Renal pelvis (tissue), 4 donors: ENCODE results near the gene DGCR2. TPM values are rescaled to one million over a fixed set of nuclear protein-coding genes. Genes with fewer than 3 reads are reported as not detected.
"Not testable (repeated sequence)": the region's sequence is repeated elsewhere in the genome, so short reads cannot be mapped to it uniquely, and the experiment has no call there.

Source experiments
- DNase-seq: peaks from one replicate; pipeline ENCODE4 v3.0.0-alpha.2; 2013
- polyA plus RNA-seq, 3 donors: library from polyadenylated mRNA; unstranded; fragments of 120-200 nt; gene quantifications; one replicate each; pipeline ENCODE4 v1.2.1, GENCODE V29; 2013; ENCODE audit not compliant: insufficient read length in 3 of 3

Gene DGCR2
- polyA plus RNA-seq, 3 donors: 75.2 to 88.1 (median 81.3) TPM

DNA sequence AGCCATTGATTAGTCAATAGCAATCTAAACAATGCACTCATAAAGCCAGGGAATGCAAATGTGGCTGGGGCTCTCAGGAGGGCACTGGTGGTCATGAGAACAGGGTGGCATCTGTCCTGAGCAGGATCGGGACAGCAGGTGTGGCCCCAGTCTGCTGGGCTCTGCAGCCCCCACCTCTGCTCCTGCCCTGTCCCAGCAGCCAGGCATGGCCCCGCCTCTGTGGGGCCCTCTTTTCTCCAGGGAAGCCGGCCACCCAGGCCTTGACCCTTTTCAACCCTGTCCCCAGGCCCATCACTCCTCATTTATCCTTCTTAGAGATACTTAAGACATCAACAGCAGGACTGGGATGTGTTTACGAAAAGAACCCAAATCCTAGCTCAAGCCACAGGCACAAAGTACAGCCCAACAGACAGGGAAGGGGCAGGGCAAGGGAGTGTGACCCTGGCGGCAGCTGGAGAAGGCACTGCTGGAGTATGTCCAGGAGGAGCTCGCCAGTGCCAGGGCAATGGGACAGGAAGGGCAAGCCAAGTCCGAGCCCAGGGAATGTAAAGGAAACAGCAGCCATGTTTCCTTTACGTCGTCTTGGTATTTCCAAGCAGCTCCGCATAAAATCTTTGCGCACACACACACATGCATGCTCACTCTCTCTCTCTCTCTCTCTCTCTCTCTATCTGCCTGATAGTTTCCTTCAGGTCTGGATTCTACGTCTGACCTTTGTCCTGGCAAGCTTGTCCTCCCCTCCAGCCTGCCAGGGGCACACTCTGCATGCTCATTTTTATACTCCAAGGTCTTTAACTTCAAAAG lies 59.9 kb downstream of the DGCR2 start:
- no peak for DNase-seq

DNA sequence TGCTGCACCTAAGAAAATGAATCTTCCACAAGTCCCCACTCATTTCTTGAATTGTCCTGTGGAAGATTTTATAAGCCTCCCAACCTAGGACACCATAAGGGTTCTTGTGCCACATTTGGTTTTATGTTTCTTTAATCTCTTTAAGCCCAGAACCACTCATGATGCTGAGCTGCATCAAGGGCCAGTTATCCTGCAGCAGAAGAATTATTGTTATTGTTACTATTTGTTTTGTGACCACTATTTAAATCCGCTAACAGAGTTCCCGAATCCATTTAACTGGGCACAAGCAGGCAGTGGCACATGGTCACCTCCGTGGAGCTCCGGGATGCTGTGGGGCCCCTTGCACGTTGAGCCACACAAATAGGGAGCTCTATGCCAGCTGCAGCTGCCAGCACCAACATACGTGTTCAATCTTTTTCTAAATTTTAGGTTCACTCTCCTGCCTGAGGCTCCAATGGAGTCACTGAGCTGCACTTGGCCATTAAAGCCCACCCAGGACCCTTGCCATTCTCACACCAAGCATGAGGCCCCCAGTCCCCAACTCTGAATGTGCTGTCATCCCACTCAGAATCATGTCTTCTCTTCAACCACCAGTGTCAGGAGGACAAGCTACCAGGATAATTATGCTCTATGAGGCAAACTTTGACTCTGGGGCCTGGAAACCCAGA lies 60.6 kb downstream of the DGCR2 start:
- no peak for DNase-seq

DNA sequence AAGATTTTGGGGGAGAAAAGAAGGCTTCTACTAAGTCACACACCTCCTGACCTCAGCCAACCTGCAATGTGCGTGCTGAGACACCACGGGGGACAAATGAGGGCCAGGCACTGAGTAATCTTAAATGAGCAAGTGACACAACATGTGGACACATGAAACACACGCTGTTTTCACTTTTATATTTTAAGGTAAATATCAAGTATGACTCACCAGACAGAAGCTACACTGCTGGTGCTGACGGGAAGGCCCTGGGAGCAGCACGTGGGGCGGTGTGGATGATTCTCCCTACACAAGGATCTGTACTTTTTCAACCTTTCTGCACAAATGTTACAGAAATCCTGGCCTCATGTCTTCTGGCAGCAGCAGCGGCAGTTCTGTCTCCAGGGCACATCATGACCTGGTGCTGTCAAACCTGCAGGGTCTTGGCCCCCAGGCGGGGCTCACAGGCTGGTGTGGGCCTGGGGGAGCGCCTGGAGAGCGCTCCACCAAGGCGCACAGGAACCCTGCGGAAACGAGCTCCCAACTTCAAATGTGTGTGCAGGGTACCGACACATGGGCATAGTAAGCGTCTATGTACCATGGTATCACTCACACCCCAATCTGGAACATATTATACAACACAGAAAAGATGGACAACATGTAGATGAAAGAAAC lies 61.7 kb downstream of the DGCR2 start:
- no peak for DNase-seq

DNA sequence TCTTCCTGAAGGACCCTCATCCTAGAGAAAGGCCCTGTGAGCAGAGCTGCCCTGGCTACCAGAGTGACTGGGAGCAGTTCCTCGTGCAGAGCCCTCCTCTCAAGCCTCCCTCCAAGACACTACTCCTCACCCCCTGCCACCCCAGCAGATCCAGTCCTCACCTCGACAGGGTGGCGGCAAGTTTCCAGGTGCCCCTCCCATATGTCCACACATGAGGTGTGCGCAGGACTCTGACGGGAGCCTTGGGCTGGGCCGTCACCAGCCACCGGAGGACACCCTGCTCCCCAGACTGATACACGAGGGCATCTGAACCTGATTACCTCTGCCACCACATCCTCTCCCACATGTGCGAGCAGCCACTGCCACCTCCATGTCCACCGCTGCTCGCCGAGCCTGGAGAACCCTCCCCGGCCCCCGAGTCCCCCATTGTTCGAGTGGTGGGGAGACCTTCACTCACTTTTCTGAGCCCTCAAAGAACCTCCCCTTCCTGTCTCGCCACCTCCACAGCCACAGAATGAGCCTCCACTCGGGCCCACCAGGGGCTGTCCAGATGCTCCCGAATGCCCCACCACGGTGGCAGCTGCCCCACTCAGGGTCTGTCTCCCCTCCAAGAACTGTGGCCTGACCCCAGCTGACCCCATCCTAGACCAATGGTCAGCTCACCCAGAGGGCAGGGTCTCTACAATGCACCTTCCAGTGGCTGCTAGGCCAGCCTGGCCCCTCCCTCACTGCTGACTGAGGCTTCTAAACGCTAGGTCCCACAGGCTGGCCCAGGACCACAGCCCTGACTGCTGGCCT lies 62.5 kb downstream of the DGCR2 start:
- no peak for DNase-seq

DNA sequence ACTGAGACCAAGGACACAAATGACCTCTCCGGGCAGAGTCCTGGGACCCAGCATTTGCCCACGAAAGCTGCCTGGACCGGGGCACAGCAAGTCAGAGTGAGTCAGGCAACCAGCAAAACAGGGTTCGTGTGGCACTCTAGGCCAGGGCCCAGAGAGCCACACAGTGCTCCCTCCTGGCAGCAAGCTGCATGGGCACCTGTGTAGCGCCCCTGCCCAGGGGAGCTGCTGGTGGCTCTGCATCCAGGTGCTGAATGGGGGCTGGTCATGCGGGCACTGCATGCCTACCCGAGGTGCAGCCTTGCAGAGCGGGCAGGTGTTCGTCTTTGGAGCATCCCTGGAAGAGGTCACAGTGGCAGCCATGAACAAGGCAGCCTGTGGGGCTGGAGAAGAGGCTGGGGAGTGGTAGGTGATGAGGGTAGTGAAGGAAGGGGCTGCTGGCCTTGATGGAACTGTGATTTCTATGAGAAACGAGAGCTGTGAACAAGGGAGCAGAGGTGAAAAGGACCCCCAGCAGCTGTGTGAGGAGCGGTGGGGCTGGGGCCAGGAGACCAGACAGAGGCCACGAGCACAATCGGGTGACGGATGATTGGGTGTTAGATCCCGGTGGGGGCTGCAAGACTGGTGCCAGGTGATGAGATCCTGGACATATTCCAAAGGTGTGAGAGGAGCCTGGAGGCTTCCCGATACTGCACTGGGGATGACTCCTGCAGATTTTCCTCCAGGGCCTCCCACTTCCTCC lies 63.3 kb downstream of the DGCR2 start:
- no peak for DNase-seq

DNA sequence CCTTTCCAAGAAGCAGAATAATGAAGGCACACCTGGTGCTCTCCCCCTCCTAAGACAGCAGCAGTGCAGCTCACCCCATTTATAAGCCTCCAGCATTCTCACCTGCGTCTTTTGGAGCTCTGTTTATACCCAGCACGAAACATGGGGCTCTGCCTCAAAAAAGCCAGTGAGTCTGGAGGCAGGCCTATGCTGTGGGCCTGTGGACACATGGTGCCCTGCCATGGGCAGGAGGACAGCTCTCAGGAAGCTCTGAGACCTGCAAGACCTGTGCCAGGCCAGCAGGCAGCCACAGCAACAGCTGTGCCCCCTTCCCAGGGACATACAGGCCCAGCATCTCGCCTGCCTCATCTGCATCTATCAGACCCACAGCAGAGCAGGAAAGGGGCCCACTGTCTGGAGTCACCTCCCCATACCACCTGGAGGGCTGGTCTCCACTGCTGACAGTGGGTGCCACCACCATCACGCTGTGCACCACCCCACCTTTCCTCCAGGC lies 64.2 kb downstream of the DGCR2 start:
- DNase-seq: no peak

DNA sequence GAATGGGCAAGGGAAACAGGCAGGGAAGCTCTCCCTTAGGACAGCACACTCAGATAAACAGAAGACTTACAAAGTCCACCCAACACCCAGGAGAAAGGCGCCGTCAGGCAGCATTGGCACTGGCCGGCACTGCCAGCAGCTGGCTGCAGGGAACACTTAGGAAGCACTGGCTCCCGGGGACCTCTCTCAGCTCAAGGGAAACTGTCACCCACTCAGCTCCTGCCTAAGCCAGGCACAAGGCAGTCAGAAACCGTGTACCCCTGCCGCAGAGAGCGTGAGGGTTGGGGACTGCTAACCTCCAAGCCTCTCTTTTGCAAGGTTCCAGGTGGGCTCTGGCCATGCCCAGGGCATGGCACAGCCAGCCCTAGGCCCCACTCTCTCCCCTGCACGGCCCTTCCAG lies 64.7 kb downstream of the DGCR2 start:
- DNase-seq: no peak

DNA sequence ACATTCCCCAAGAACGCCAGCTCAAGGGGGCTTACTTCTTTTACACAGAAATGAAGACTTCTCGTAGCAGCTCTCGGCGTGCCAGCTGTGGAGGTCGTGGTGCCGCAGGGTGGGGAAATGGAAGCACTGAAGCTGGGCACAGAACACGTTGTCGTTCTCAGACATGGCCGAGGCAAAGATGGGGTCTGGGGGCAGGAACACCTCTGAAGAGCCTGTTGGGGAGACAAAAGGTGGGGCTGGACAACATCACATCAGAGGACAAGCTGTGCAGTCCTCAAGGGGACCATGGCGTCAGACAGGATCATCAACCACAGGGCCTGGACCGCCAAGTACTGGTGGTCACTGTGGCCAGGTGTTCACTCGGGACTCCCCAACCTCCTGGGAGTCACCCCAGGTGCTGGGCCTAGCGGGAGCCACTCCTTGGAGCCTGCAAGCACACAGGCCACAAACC lies 65.2 kb downstream of the DGCR2 start:
- DNase-seq: no peak

DNA sequence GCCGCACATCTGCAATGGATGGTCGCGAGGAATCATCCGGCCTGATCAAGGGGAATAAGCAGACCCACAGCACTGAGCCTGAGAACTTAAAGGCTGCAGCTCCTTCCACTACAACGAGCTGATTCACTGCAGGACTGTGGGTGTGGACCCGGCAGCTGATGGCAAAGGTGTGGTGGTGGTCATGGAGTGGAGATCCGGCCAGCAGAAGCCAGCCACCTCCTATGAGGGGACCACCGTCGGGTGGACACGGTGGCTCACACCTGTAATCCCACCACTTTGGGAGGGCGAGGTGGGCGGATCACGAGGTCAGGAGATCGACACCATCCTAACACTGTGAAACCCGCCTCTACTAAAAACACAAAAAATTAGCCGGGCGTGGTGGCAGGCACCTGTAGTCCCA lies 66.4 kb downstream of the DGCR2 start:
- DNase-seq: no peak

DNA sequence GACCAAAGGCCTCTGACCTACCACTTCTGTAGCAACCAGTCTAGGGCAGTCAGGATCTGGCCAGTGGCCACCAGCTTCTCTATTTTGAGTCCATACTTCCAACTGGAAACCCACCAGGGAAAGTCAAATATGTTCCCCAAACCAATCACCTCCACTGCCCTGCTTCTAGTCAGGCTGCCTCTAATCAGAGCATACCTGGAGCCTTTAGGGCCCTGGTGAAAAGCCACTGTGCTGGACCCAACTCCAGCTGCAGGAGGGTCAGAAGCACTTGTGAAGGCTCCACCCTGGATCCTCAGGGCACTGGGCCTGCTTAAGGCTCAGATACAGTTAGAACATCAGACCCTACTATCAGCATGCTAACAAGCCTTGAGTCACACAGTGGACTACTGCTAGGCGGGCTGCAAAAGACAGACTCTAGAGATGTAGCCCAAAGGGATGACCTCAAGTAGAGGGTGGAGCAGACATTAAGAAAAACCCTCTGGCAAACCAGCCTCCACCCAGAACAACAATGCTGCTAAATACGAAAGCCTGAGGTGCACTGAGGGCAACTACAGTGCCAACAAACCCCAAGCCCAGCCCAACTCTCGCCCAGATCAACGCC lies 69.2 kb downstream of the DGCR2 start:
- DNase-seq: no peak

DNA sequence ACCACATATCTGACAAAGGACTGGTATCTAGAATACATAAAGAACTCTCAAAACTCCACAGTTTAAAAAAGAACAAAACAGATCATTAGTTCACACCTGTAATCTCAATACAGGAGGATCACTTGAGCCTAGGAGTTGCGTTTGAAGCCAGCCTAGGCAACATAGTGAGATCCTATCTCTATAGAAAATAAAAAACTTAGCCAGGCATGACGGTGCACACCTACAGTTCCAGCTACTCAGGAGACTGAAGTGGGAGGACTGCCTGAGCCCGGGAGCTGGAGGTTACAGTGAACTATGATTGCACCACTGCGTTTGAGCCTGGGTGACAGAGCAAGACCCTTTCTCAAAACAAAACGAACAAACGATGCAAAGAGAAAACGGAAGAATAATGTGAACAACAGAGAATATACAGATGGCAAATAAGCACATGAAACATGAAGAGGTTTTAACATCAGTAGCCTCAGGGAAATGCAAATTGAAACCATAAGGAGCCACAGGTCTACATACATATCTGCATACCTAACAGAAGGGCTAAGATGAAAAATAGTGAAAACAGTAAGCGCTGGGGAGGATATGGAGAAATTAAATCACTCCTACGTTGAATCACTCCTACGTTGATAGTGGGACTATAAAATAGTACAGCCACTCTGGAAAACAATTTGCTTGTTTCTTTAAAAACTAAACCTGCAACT lies 70.7 kb downstream of the DGCR2 start:
- peak; percentile 5 for DNase-seq

DNA sequence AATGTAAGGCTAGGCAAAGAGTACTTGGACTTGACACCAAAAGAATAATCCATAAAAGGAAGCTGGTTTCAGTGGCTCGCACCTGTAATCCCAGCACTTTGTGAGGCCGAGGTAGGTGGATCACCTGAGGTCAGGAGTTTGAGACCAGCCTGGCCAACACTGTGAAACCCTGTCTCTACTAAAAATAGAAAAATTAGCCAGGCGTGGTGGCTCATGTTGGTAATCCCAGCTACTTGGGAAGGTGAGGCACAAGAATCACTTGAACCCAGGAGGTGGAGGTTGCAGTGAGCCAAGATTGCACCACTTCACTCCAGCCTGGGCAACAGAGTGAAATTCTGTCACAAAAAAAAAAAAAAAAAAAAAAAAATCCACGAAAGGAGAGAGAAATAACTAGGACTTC lies 71.4 kb downstream of the DGCR2 start:
- DNase-seq: not testable (repeated sequence)

DNA sequence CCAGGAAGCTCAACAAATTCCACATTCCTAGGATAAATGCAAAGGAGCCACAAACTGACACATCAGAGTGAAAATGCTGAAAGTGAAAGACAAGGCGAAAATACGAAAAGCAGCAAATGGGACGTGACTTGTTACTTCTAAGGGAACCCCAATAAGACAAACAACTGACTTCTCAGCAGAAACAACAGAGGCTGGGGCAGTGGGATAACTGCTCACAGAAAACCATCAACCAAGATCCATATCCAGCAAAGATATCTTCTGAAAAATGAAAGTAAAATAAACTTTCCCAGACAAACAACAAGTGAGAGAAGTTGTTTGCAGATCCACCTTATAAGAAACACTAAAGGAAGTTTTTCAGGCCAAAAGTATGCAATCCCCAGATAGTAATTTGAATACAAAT lies 72.1 kb downstream of the DGCR2 start:
- no peak for DNase-seq

DNA sequence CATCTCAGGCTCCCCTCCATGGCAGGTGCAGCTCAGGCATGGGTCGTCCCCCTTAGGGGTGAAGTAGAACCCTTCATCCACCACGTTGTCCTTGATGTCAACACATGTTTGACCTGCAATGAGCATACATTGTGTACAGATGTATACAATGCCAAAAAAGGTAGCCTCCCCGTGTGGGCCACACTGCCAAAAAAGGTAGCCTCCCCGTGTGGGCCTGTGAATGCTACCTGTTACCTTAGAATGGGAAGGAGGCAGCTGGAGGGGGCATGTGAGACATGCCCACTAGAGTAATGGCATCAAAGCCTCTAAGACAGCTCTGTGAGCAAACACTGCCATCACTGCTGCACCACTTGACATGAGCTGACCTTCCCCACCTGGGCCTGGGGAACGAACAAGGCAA lies 73.7 kb downstream of the DGCR2 start:
- no peak for DNase-seq

DNA sequence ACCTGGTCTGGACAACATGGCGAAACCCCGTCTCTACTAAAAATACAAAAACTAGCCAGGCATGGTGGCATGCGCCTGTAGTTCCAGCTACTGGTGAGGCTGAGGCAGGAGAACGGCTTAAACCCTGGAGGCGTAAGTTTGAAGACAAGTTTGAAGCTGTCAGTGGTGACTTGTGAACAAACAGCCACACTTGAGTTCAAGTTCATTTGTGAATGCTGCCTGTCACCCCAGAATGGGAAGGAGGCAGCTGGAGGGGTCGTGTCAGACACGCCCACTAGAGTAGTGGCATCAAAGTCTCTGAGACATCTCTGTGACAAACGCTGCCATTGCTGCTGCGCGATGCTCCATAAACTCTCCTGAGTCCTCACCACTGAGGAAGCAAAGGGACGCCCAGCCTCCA lies 74.2 kb downstream of the DGCR2 start:
- DNase-seq: no peak

DNA sequence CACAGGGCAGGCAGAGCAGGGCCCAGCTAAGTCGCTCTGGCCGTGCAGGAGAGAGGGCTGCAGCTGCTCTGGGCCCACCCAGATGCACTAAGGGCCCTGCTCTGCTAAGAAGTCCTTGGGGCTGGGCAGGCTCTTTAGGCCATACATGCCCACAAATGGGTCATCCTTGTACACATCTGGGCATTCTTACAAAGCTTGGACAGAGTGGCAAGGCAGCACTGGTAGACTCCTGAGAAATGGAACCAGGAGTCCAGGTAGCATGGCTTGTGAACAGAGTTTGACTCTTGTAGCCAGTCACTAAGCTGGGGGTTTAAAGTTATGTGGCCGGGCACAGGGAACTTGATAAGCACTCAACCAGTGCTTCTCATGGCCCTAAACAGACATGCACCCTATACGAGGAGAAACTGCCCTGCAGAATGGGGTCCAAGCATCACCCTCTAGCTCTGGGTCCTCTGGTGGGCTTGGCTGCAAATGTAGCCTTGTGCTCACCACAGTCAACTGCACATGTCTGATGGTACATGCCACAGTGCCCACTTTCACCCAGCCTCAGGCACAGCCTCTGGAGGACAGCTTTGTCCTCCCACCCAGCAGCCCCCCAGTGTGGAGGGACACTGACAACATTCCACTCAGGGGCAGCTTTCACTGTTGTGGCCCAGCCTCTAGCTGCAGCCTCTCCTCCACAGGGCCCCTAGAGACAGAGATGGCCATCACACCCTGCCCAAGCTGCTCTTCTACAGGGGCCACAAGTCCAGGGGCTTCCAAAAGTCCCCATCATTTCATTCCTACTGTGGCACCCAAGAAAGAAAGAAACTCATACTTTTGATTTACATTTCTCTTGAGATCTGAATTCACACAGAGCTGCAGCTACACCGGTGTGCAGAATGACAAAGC lies 75.2 kb downstream of the DGCR2 start:
- no peak for DNase-seq

DNA sequence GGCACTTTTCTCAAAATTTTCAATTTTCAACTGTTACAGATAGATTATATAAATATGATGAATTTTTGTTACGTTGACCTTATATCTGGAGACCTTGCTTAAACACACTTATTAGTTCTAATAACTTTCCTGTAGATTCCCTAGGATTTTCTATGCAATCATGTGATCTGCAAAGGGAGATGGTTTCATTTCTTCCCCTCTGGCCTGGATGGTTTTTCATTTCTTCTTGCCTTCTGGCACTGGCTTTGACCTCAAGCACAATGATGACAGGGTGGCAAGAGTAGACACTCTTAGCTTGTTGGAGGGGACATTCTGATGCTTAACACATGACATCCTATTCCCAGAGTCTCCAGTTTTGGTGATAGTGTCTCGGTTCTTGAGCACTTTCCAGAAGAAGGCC lies 75.9 kb downstream of the DGCR2 start:
- no peak for DNase-seq

DNA sequence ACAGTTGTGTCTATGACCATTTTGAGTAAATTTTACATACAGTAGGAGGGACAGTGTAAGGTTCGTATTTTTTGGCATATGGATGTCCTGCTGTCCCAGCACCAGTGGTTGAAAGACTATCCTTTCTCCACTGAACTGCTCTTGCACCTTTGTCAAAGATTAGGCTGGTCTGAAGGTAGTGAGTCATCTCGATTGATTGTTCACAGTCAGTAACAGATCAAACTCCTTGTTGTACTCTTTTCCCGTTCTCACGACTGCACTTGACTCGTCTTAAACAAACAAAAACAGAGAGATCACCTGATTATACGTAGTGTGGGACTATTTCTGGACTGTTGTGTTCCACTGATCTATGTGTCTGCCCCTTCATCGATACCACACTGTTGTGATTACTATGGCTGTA lies 77.1 kb downstream of the DGCR2 start:
- DNase-seq: no peak

DNA sequence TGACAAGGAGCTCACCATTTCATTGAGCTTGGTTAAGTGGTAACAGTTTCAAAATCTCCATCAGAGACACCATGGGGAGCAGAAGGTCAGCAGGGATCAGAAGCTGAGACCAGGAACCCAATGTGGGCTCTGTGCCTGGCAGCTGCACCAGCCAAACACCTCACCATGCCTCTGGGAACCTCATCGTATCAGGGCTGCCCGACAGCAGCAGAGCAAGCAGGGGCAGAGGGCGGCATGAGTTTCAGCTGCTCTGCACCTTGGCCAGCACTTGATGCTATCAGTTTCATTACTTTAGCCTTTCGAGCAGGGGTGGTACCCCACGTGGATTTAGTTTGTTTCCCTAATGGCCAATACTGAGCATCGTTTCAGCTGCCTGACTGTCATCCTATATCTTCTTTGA lies 77.8 kb downstream of the DGCR2 start:
- DNase-seq: no peak
